Smooth muscle cell (in vitro differentiated cells): ENCODE results near the gene GCFC2. TPM values are rescaled to one million over a fixed set of nuclear protein-coding genes. Genes with fewer than 3 reads are reported as not detected.
A peak's percentile ranks its signal among the peaks of the same experiment; 100 is the strongest.

ENCODE experiments used
- DNase-seq: peaks from one replicate; lab custom pipeline; 2025; ENCODE audit not compliant: unreplicated experiment; lab: John Stamatoyannopoulos, UW
- H2AFZ ChIP-seq: fragments of 200-600 bp; sonication (generic); 2 replicates; pipeline ENCODE4 v1.6.0; 2016; ENCODE audit warnings: antibody characterized with exemption, low read depth, mild to moderate bottlenecking
- H3F3A ChIP-seq: fragments of 200-600 bp; sonication (generic); 2 replicates; pipeline ENCODE4 v1.6.0; 2017; ENCODE audit warnings: antibody characterized with exemption, low read depth
- H3K27ac ChIP-seq: fragments of 200-600 bp; sonication (generic); 2 replicates; pipeline ENCODE4 v1.5.1; 2016; ENCODE audit warnings: low read depth, mild to moderate bottlenecking
- H3K27me3 ChIP-seq: fragments of 200-600 bp; sonication (generic); 2 replicates; pipeline ENCODE4 v1.6.1; 2016; ENCODE audit warnings: low read depth, mild to moderate bottlenecking
- H3K36me3 ChIP-seq: fragments of 200-600 bp; sonication (generic); 2 replicates; pipeline ENCODE4 v1.5.1; 2016; ENCODE audit warnings: low read depth
- H3K4me1 ChIP-seq: fragments of 200-600 bp; sonication (generic); 2 replicates; pipeline ENCODE4 v1.5.1; 2016; ENCODE audit warnings: low read depth
- H3K4me2 ChIP-seq: fragments of 200-600 bp; sonication (generic); 2 replicates; pipeline ENCODE4 v1.6.0; 2016; ENCODE audit warnings: mild to moderate bottlenecking
- H3K4me3 ChIP-seq: fragments of 200-600 bp; sonication (generic); 2 replicates; pipeline ENCODE4 v1.5.1; 2016; ENCODE audit warnings: mild to moderate bottlenecking
- H3K79me2 ChIP-seq: fragments of 200-600 bp; sonication (generic); 2 replicates; pipeline ENCODE4 v1.6.0; 2016; ENCODE audit warnings: low read depth, mild to moderate bottlenecking
- H3K9ac ChIP-seq: fragments of 200-600 bp; sonication (generic); 2 replicates; pipeline ENCODE4 v1.6.0; 2016; ENCODE audit warnings: low read depth
- H3K9me3 ChIP-seq: fragments of 200-600 bp; sonication (generic); replicated peaks from 2 replicates; pipeline ENCODE4 v1.5.1; 2016; ENCODE audit warnings: low read depth
- H4K20me1 ChIP-seq: fragments of 200-600 bp; sonication (generic); 2 replicates; pipeline ENCODE4 v1.6.0; 2016; ENCODE audit warnings: low read depth
- CTCF ChIP-seq: fragments of 200-600 bp; sonication (generic); IDR thresholded peaks from 2 replicates; pipeline ENCODE4 v1.5.1; 2017; ENCODE audit warnings: borderline replicate concordance, mild to moderate bottlenecking, antibody characterized with exemption; ENCODE audit not compliant: insufficient read depth, poor library complexity, severe bottlenecking
- WGBS: methylation state at CpG from one replicate; pipeline ENCODE4 v1.1.7; 2016; ENCODE audit warnings: low lambda C conversion rate; 5-methylcytosine and 5-hydroxymethylcytosine counted together
- polyA plus RNA-seq: library from polyadenylated mRNA; unstranded; fragments of >200 nt; fragmentation: Nextera tagmentation; extraction: Ambion mirVana; gene quantifications from 2 replicates; pipeline ENCODE4 v1.2.1, GENCODE V29; 2016
- total RNA-seq: library from RNA; depleted of rRNA; stranded (reverse); fragments of >200 nt; gene quantifications from 2 replicates; pipeline ENCODE4 v1.2.3, GENCODE V29; 2014

GCFC2 gene
- total and polyA plus RNA-seq, 2 experiments from 2014 or later: 5.7 to 11.5 TPM

- Histone ChIP-seq H3K9me3 (no peaks in the 10 kb centered on the region), H3K79me2 (no peaks in the 10 kb centered on the region), H4K20me1 (no peaks in the 10 kb centered on the region), H3K36me3 (peaks cover 2% of the 10 kb centered on the region), H2AFZ (no peak overlapping the region), H3K4me3 (no peak overlapping the region), H3K9ac (no peak overlapping the region), H3F3A (no peaks in the 10 kb centered on the region), H3K27me3 (no peaks in the 10 kb centered on the region), H3K4me2 (no peak overlapping the region), H3K4me1 (peaks cover 12% of the 10 kb centered on the region), H3K27ac (peak overlapping the region; percentile 71)
- 54% methylated on average over 2 of the region's 2 CpGs for WGBS
- no peak for TF ChIP-seq CTCF
- DNase-seq: no peak
Measured at GRCh38 chr2:75667884-75668283, 42.8 kb downstream of the GCFC2 start.

- Histone ChIP-seq H3K4me3 (peak overlapping the region; percentile 20), H3K79me2 (no peaks in the 10 kb centered on the region), H3K9ac (no peak overlapping the region), H3K9me3 (no peaks in the 10 kb centered on the region), H3K27me3 (no peaks in the 10 kb centered on the region), H3K4me2 (peak overlapping the region; percentile 70), H4K20me1 (no peaks in the 10 kb centered on the region), H3K4me1 (peaks cover 12% of the 10 kb centered on the region), H3K27ac (peak overlapping the region; percentile 71), H3F3A (no peaks in the 10 kb centered on the region), H2AFZ (peak overlapping the region; percentile 14), H3K36me3 (peaks cover 7% of the 10 kb centered on the region)
- no peak for TF ChIP-seq CTCF
- no peak for DNase-seq
- 31% methylated on average over 6 of the region's 6 CpGs for WGBS
Measured at GRCh38 chr2:75666911-75667310, 43.8 kb downstream of the GCFC2 start.

GRCh38 chr2:75657798-75658197 is 52.9 kb downstream of the GCFC2 start:
- H3K36me3 ChIP-seq: peaks cover 65% of the 10 kb centered on the region

More at GRCh38 chr2:75657798-75658197, 52.9 kb downstream of the GCFC2 start:
- H3F3A ChIP-seq: no peaks in the 10 kb centered on the region
- H2AFZ ChIP-seq: no peak overlapping the region
- no peak for DNase-seq
- no peaks in the 10 kb centered on the region for H3K27me3 ChIP-seq
- H3K4me1 ChIP-seq: no peaks in the 10 kb centered on the region
- H3K4me3 ChIP-seq: no peak overlapping the region
- no peaks in the 10 kb centered on the region for H3K9me3 ChIP-seq
- H3K9ac ChIP-seq: no peak overlapping the region
- no peak for TF ChIP-seq CTCF
- H3K79me2 ChIP-seq: peaks cover 18% of the 10 kb centered on the region
- H3K27ac ChIP-seq: no peak overlapping the region
- H3K4me2 ChIP-seq: no peak overlapping the region
- H4K20me1 ChIP-seq: peaks cover 7% of the 10 kb centered on the region
